Cardiac fibroblast (primary cell): Measurements from ENCODE around the gene KRT32.

Experiments
- DNase-seq, 2 donors: peaks; one replicate each; pipeline versions ENCODE4 v3.0.0 to v3.0.0-alpha.2; 2010; ENCODE audit warnings: low read depth in 2 of 2
- H3K4me3 ChIP-seq, 2 donors: replicated peaks in 1 of 2; 1 replicate in 1 of 2; 2 replicates in 1 of 2; pipeline ENCODE4 v1.5.1; 2011; ENCODE audit warnings: low read depth in 2 of 2, low read length in 2 of 2, mild to moderate bottlenecking in 2 of 2, moderate library complexity in 1 of 2
- CTCF ChIP-seq: IDR thresholded peaks from one replicate; pipeline ENCODE4 v1.5.1; 2011; ENCODE audit warnings: low read depth, mild to moderate bottlenecking, low read length, inconsistent platforms

The KRT32 gene

DNA sequence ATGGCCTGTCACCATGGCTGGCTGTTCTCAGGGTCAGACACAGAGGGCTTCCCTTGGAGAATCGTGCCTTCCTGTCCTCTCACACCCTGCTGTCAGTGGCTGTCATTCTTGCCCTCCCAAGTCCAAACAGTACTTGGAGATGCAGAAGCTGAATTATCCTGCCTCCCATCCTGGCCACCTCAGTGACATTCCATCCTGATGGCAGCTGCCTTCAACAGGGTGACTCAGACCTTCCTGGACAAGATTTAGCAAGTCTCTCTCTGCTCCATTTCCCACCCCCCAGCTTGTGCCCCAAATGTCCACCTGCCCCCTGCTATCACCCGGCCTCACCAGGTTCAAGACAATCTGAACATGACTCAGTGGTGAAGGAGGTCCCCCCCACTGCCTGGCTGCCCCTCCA, 27.3 kb upstream of the KRT32 start:
- peak in 1 of 2 donors; percentile 36 for DNase-seq
- H3K4me3 ChIP-seq: no peak overlapping the region
- no peak for TF ChIP-seq CTCF

DNA sequence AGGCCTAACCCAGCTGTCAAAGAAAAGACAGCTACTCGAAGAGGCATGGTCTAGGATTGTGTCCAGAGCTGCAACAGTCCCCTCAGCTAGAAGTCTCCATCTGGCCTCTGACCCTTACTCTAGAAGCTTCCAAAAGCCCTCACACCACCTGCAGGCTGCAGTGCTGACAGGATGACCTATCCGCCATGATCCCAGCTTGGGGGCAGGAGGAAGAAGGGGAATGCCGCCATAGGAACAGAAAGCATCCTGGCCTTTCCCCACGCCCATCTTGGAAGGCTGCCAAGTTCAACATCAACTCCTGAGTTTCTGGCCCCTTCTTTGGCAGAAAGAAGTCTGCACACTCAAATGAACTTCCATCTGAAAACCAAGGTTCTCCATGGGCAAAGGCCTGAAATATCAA, 25.6 kb upstream of the KRT32 start:
- TF ChIP-seq CTCF: no peak
- peak; percentile 40 to 82 for DNase-seq
- no peak overlapping the region for H3K4me3 ChIP-seq

DNA sequence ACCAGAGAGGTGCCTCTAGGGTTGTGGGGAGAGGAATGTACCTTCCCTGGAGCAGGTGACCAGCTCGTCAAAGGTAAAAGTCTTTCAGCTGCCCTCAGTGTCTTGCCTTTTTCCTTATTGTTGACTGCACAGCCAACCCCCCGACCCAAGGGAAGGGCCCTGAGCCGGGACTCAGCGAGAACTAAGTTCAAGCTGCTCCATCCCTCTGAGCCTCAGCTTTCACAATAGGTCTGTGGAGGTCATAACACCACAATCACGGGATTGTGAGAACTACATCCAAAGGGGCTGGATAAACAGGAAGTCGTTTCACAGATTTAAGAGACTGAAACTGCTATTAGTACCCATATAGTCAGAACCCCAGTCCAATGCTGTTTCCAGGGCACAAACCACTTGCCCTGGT, 25.2 kb upstream of the KRT32 start:
- peak; percentile 17 to 71 for DNase-seq
- H3K4me3 ChIP-seq: no peak overlapping the region
- no peak for TF ChIP-seq CTCF

DNA sequence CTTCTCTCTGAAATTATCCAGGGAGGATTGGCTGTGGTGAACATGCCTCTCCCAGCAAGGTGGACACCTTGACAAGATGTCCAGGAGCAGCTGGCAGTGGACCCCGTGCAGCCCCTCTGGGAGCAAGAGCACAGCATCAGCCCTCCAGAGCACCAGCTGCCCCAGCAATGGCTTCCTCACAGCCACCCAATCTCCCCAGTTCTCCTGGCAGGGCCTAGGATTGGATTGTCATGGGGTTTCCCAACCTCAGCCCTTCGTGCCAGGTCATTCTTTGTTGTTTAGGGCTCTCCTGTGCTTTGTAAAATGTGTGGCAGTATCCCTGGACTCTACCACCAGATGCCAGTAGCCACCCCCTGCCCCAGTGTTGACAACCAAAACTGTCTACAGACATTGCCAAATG, 24.3 kb upstream of the KRT32 start:
- no peak for TF ChIP-seq CTCF
- H3K4me3 ChIP-seq: no peak overlapping the region
- no peak for DNase-seq

GRCh38 chr17:41490000-41490990, 23.1 kb upstream of the KRT32 start:
- no peak for DNase-seq
- no peak for TF ChIP-seq CTCF
- H3K4me3 ChIP-seq: no peak overlapping the region

DNA sequence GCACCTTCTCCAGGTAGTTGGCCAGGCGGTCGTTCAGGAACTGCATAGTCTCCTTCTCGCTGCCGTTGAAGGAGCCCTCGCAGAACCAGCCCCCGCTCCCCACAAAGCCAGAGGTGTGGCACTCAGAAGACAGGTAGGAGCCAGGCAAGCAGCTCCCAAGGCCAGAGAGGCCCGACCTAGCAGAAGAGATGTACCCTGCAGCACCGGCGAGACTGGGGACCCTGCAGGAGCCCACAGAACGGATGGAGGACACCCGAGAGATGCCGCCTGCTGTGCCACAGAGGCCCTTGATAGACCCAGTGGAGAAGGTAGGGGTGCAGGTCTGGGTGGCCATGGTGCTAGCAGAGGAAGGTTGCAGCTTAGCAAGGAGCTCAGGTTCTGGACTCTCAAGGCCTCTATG, 22.3 kb upstream of the KRT32 start, which contains the start of gene KRT36:
Gene KRT36, minus strand, starts transcription at position 380 of the 400 bp plus-strand sequence. Its CDS starts 46 bp downstream, at position 334.
- TF ChIP-seq CTCF: no peak
- no peak within 1 kb of the TSS for H3K4me3 ChIP-seq
- DNase-seq: no peak
